Suppressor macrophage (primary cell): Measurements from ENCODE around the gene PLAAT5.
"Not testable (repeated sequence)": the region's sequence is repeated elsewhere in the genome, so short reads cannot be mapped to it uniquely, and the experiment has no call there.

Source experiments
- DNase-seq, 4 experiments: peaks; one replicate each; pipeline ENCODE4 v3.0.0-alpha.2; 2020 to 2022
- total RNA-seq, 17 experiments: gene quantifications; one replicate each; lab custom pipeline; 2026; ENCODE audit warnings: mixed read lengths in 6 of 17, inconsistent platforms in 3 of 17; lab: John Stamatoyannopoulos, UW

Gene PLAAT5, protein sequence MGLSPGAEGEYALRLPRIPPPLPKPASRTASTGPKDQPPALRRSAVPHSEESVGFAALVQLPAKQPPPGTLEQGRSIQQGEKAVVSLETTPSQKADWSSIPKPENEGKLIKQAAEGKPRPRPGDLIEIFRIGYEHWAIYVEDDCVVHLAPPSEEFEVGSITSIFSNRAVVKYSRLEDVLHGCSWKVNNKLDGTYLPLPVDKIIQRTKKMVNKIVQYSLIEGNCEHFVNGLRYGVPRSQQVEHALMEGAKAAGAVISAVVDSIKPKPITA
- total RNA-seq = 0 to 2.4 (median 0) reads per million in 17 experiments

DNA sequence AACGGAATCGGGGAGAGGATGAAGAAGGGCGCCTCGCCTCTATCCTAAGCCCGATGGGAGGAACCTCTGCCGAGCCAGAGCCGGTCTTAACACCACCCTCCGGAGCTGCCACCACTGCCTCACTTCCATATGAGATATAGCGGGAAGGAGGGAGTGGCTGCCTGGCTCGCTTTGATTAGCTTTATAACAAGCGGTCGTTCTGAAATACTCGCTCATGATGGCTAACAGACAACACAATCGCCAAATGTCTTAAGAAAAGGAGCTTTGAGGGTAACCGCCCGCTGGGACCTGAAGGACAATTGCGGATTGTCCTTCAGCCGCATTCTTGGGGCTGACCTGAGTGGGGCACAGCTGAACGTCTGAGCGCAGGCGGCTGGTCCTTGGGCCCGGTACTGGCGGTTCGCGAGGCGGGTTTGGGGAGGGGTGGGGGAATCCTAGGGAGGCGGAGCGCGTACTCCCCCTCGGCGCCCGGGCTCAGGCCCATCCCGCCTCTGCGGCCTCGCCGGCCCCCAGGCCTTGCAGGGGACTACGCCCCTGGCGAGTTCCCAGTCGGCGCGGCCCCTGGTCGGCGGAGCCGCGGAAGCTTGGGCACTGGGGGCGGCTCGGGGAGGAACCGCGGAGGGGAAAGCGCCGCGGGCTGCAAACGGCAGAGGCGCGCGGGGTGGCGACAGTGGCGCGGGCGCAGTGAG lies at the start of gene PLAAT5:
Gene PLAAT5 (minus strand): TSS at position 617 of the 689 bp plus-strand sequence. CDS start 133 bp downstream, at position 484.
- peak in 3 of 4 experiments; percentile 25 to 64 (median 47) for DNase-seq

DNA sequence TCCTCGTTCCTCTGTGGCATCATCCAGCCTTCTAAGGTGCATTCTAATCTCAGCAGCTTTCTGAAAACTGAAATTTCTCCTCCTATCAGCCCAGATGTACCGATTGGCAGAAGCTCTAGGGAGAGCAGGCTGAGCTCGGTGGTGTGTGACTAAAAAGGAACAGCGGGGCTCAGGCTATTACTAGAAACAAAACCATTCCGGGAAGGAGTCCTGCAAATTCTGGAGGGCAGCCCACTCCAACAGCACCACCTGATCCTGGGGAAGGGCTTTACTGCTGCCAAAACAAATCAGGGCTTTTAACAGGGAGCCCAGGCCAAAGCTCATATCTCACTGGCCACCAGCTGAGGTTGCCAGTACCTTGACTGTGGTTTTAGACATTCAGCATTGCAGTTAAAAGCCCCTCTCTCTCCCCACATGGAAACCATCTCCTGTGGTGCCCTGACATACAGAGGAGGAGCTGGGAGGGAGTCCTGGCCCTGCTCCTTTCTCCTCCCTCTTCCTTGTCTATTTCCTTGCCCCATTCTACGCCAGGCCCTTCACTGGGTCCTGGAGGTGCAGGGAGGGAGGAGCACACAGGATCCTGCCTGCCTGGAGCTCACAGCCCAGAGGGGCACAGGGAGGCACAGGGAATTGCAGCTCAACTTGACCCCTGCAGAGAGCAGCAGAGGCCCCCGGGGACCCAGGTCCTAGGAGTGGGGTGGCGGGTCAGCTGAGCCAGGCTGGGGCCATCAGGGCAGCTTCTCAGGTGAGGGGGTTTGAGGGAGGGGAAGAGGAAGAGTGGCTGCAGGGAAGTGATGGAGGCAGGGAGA lies 46.5 kb upstream of the PLAAT5 start:
- peak in 1 of 4 experiments; percentile 26 for DNase-seq

DNA sequence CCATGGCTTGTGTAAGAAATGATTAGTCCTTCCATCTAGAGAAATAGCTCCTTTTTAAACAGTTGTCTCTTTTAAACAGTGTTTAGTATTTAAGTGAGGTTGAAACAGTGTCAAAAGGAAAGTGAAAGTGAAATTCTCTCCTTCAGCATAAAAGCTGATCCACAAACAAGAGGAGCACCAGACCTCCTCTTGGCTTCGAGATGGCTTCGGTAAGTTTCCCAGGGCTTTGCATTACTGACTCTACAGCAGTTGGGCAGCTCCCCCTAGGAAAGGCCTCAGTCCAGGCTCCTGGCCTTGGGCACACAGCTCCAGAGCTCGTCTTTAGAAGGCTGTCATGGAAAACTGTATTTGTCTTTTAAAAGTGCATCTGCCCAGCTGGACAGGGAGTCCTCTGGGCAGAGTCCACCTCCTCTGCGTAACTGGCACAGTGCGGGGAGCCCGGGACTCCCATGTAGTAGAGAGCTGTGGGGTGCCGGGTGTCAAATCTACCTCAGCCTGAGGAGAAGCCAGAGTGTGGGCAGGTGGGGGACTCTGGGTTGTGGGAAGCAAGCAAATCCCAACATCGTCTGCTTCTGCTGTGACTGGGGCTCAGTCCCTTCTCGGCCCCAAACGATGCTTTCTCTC lies 45.8 kb upstream of the PLAAT5 start, which contains the start of gene PLAAT4:
Gene PLAAT4 (plus strand): TSS at position 140 of the 624 bp plus-strand sequence. CDS start 61 bp downstream, at position 201.
- DNase-seq = peak; percentile 12 to 57 (median 40)

DNA sequence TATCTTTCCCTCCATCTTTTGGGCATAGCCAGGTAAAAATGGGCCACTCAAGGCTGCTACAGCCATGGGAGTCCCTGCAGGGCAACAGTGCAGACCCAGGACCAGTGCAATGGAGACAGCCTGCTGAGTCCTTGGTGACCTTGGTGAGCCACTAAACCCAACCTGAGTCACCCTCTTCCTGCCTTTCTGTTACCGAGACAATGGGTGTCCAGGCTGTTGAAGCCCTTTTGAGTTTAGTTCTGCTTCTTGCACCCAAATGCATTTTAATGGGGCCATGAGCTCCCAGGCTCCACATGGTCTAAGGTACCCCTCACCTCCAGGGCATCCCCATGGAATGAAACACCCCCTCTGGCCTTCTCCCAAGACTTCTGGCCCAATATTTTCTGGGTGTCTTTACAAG lies 44.8 kb upstream of the PLAAT5 start:
- no peak for DNase-seq

DNA sequence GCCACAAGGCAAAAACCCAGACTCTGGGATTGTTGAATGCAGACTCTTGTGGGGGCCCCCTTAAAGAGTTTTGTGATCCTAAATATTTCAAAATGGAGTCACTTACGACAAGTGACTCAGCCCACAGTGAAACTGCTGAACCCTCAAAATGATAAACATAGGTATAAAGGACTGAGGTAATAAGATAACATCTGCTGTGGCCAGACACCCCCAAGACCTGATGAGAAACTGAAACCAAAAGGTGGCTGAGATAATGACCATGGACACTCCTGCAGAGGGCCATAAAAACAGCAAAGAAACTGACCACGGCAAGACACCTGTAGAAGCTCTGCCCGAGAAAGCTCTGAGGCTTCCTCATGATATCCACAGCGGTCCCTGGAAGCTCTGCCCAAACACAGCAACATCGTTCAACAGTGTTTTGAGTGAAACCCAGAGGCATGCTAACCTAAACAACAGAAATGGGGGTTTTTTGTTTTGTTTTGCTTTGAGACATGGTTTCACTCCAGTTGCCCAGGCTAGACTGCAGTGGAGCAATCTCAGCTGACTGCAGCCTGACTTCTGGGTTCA lies 44.0 kb upstream of the PLAAT5 start:
- no peak for DNase-seq

DNA sequence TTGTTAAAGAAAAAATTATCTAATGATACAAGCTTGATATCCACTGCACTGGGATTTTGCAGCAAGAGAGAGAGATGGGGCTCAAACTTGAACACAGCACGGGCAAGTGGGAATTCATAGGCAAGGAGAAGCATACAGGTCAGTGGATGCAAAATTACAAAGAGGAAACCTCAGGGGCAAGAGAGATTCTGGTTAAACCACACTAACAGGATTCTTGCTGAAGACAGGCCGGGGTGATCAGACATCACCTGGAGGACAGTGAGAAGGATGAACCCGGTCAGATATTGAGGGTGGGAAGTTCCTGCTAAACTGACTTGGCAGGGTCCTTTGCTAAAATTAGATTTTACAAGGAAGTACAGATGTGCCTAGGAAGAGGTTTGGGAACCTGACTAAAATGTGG lies 43.1 kb upstream of the PLAAT5 start:
- no peak for DNase-seq

DNA sequence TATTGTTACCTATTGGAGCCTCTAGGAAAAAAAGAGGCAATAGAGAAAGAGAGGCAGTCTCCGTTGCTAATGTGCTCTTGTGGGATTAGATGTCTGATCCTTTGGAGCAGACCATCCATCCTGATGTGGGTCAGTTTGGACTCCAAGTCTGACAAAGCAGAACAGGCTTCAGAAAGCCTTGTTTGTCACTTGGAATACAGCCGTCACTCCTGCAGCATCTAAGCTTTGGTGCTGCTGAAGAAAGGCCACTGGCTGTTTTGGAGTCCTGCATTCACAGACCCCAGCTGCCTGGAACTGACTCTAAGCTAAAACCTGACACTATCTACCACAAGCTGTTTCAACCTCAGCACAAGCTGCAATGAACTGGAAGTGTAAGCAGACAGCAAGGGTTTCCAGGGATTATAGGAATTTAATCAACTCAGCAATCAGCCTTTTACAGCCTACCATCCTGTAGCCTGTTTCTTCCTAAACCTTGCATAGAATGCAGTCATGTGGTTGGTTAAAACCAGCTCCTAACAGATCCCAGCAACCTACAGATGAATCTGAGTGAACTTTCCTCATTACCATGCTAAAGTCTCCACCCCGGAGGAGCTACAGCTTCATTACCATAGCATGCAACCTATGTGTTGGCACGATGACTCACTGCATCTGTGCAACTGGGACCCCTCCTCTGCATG lies 42.0 kb upstream of the PLAAT5 start:
- DNase-seq = no peak

DNA sequence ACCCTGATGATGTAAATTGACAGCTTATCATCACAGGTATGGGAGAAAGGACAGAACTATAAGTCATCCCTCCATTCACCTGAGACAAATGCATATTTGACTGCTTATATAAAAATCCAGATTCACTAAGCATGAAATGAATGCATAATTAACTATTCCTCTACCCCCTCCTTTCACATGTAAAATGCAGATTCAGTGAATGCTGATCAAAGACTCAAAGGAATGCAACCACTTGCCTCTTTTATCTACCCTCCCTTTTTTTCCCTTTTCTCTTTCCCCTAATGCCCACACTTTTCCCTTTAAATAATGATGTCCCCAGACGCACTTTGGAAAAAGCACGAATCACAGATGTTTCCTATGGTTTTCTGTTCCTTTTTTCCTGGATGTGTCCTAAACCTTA lies 41.1 kb upstream of the PLAAT5 start:
- DNase-seq = no peak

DNA sequence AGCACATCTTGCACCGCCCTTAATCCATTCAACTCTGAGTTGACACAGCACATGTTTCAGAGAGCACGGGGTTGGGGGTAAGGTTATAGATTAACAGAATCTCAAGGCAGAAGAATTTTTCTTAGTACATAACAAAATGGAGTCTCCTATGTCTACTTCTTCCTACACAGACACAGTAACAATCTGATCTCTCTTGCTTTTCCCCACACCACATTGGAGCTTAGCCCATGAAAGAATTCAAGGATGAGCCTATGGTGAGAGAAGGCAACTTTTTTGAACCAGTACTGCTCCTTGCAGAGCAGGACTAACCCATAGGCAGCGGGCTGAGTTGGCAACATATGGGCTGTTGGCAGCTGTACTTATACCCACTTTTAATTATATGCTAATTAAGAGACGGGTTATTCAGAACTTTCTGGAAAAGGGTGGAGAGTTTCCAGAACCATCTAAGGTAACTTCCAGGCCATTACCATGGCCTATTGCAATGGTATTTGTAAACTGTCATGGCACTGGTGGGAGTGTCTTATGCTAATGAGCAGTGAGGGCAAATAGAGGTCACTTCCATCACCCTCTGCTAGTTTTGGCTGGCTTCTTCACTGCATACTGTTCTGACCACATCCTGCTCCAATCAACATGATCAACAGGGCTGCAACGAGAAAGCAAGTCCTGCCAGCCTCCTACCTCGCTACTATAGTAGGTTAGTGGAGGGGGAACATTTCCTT lies 40.3 kb upstream of the PLAAT5 start:
- DNase-seq = not testable (repeated sequence)

DNA sequence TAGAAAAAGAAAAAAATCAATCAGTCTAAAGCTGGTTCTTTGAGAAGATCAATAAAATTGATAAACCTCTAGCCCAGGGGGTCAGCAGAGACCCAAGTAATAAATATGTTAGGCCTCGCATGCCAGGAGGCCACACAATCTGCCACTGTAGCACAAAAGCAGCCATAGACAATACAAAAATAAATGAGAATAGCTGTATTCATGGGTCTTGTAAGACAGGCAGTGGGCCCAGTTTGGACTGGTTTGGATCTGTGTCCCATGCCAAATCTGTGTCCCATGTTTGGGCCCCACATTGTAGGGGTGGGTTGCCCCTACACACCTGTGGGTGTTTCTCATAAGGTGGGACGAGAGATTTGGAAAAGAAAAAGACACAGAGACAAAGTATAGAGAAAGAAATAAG lies 39.1 kb upstream of the PLAAT5 start:
- no peak for DNase-seq

DNA sequence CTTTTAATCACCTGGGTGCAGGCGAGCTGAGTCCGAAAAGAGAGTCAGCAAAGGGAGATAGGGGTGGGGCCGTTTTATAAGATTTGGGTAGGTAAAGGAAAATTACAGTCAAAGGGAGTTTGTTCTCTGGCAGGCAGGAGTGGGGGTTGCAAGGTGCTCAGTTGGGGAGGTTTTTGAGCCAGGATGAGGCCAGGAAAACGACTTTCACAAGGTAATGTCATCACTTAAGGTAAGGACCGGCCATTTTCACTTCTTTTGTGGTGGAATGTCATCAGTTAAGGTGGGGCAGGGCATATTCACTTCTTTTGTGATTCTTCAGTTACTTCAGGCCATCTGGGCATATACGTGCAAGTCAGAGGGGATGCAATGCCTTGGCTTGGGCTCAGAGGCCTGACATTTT lies 38.4 kb upstream of the PLAAT5 start:
- DNase-seq = not testable (repeated sequence)

DNA sequence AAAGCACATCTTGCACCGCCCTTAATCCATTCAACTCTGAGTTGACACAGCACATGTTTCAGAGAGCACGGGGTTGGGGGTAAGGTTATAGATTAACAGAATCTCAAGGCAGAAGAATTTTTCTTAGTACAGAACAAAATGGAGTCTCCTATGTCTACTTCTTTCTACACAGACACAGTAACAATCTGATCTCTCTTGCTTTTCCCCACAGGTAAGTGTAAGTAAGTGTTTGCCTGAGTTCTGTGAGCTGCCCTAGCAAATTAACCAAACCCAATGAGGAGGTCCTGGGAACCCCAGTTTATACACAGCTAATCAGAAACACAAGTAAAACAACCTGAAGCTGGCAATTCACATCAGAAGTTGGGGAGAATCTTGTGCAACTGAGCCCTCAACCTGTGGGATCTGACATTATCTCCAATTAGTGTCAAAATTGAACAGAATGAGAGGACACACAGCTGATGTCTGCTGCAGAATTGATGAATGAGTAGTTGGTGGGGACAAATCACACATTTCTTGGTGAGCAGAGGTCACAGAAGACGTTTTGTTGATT lies 37.8 kb upstream of the PLAAT5 start:
- DNase-seq = not testable (repeated sequence)

DNA sequence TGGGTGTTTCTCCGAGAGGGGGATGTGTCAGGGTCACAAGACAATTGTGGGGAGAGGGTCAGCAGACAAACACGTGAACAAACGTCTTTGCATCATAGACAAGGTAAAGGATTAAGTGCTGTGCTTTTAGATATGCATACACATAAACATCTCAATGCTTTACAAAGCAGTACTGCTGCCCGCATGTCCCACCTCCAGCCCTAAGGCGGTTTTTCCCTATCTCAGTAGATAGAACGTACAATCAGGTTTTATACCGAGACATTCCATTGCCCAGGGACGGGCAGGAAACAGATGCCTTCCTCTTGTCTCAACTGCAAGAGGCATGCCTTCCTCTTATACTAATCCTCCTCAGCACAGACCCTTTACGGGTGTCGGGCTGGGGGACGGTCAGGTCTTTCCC lies 37.2 kb upstream of the PLAAT5 start:
- DNase-seq = not testable (repeated sequence)

DNA sequence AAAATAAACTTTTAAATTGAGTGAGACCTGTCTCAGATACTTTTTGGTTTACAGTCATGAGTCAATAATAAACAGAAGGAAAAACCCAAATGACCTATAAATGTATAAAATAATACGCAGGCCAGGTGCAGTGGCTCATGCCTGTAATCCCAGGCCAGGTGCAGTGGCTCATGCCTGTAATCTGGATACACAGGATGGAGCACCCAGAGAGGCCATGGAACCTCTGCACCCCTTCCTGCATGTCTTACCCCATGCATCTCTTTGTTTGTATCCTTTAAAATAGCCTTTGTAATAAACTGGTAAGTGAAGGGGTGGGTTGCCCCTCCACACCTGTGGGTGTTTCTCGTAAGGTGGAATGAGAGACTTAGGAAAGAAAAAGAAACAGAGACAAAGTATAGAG lies 36.7 kb upstream of the PLAAT5 start:
- no peak for DNase-seq

DNA sequence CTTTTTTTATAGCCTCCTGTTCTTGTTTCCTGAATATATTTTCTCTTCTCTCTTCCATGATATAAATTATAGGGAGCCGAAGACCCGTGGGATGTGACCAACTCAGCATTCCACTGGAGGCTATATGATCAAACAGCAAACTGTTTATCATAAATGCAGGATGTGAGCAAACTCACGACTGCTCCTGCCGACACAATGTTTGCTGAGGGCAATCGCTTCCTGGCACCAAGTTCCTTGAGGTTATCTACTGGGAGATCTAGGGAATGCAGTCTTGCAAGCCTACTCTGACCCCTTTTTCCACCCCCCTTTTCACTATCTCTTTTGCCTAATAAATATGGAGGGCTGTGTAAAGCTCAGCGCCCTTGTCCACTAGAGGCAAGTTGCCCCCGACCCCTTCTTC lies 32.2 kb upstream of the PLAAT5 start:
- no peak for DNase-seq

DNA sequence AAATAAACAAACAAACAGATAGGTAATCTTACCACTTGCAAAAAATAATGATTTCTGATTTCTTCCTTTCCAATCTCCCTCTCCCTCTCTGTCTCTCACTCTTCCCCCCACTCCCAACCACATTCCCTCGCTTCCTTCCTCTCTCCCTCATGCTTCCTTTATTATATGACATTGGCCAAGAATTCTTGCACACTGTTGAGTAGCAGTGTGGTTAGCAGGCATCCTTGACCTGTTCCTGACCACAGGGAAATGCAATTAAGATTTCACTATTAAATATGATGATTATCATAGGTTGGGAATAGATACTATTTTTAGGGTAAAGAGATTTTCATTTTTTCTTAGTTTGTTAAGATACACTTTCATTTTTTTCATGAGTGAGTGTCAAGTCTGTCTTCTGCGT lies 30.9 kb upstream of the PLAAT5 start:
- no peak for DNase-seq

DNA sequence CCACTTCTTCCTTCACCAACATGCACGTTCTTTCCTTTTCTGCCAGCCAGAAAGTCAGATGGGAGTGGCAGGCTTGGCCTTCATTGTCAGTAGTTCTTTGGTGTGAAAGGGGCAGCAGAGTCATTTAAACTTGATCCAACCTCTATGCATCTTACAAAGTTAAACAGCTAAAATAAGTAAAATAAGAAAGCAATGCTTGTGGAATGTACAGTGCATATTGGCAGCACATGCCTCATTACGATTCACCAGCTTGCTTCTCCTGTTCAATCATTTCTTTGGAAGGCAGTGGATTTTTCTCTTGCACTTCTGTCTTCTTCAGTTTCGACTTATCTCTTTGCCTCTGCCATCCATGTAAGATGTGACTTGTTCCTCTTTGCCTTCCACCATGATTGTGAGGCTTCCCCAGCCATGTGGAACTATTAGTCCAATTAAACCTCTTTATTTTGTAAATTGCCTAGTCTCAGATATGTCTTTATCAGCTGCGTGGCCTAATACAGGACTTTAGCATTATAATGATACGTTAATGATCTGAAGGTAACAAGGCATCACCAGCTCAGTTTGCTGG lies 29.7 kb upstream of the PLAAT5 start:
- no peak for DNase-seq

DNA sequence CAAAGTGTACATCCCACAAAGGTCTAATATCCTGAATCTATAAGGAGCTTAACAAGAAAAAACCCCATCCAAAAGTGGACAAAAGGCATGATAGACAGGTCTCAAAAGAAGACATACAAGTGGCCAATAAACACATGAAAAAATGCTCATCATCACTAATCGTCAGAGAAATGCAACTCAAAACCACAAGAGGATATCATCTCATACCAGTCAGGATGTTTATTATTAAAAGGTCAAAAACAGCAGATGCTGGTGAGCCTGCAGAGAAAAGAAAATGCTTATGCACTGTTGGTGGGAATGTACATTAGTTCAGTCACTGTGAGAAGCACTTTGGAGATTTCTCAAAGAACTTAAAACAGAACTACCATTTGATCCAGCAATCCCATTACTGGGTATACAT lies 27.6 kb upstream of the PLAAT5 start:
- DNase-seq = no peak

DNA sequence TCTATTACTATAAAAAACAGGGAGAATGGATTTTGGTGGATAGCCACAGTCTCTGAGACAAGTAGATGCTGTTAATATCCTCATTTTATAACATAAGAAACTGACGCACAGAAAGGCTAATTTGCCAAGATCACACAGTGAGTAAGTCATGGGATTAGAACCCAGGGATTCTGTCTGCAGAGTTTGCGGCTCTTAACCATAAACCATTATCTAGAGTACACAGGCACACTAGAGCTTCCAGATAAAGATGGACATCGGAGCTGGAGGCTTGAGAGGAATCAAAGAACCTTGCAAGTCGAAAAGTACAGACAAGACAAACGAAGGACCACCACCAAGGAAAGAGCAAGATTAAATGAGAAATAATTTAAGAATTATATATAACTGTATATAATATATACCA lies 26.2 kb upstream of the PLAAT5 start:
- no peak for DNase-seq

DNA sequence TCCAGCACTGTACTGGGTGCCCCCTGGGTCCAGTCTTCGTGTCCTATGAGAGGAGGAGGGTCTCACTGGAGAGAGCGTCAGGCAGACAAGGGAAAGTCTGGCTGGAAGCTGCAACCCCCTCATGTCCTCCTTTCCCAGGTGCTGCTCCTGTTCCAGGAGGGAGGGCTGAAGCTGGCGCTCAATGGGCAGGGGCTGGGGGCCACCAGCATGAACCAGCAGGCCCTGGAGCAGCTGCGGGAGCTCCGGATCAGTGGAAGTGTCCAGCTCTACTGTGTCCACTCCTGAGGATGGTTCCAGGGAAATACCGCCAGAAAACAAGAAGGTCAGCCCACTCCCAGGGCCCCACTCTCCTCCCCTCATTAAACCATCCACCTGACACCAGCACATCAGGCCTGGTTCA lies 25.1 kb upstream of the PLAAT5 start:
- DNase-seq = no peak
